ENCODE results near the gene RTKN. TPM values are rescaled to one million over a fixed set of nuclear protein-coding genes. Genes with fewer than 3 reads are reported as not detected.

The RTKN gene
- total RNA-seq, 1 donor = 15.7 TPM

DNA sequence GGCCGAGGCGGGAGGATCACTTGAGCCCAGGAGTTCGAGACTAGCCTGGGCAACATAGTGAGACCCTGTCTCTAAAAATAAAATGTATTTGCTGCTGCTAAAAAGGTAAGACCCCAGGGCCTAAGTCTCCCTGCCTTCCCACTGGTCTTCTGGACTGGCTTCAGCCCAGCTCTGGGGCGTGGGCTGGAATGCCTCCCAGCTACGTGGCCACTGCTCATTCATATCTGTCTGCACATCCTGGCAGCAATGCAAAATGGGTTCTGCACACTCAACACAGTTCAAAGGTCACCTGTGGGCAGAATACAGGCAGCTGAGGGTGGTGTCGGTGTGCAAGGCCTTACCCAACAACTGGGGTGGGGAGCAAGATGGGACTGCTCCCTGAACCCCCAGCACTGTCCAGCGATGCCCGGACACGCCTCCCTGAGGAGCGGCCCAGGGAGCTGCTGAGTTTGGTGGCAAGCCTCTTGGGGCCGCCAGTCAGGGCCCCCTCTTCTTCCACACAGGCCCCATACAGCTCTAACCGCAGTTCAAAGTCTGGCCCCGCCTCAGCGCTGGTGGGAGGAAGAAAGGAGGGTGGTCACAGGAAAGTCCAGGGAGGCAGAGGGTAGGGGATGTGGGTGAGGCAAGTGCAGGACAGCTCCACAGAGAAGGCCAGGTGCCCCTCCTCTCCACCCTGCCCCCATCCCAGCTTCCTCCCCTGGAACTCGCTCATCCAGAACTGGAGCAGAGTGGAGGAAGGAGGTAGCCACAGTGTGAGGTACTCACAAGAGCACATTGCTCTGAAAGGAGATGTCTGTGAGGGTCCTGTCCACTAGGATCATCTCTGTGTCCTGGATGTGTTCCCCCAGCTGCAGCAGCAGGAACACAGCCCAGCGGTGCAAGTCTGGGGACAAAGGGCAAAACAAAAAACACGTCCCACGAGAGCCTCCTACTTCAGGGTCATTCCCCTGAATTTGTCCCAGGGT lies 12.0 kb downstream of the RTKN start:
- DNase-seq (ENCODE audit: low read depth) = no peak
- no peak overlapping the region for H3K4me3 ChIP-seq (ENCODE audit: low read depth, low read length)
- TF ChIP-seq CTCF (IDR thresholded peaks at IDR 0.05; ENCODE audit: insufficient read depth, low read length) = no peak

DNA sequence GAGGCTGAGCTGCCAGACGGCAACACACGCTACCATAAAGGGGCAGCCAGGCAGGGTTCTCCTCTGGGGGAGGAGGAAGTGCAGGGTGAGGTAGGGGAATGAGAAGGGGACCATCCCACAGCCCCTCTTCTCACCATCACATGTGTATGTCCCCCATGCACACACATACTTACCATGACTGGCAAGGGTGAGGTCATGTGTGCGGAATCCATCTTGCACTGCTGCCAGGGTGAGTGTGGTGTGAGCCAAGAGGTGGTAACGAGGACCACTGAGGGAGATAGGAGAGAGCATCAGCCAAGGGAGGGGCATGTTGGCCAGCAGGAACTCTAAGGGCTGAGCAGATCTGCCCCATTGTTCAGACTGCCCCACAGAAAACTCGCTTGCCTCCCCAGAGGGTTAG lies 13.1 kb downstream of the RTKN start:
- no peak for TF ChIP-seq CTCF (IDR thresholded peaks at IDR 0.05; ENCODE audit: insufficient read depth, low read length)
- no peak for DNase-seq (ENCODE audit: low read depth)
- H3K4me3 ChIP-seq (ENCODE audit: low read depth, low read length) = no peak overlapping the region

- no peak overlapping the region for H3K4me3 ChIP-seq (ENCODE audit: low read depth, low read length)
- TF ChIP-seq CTCF (IDR thresholded peaks at IDR 0.05; ENCODE audit: insufficient read depth, low read length) = no peak
- DNase-seq (ENCODE audit: low read depth) = no peak
These were observed 14.2 kb downstream of the RTKN start for GRCh38 chr2:74427551-74427950.

DNA sequence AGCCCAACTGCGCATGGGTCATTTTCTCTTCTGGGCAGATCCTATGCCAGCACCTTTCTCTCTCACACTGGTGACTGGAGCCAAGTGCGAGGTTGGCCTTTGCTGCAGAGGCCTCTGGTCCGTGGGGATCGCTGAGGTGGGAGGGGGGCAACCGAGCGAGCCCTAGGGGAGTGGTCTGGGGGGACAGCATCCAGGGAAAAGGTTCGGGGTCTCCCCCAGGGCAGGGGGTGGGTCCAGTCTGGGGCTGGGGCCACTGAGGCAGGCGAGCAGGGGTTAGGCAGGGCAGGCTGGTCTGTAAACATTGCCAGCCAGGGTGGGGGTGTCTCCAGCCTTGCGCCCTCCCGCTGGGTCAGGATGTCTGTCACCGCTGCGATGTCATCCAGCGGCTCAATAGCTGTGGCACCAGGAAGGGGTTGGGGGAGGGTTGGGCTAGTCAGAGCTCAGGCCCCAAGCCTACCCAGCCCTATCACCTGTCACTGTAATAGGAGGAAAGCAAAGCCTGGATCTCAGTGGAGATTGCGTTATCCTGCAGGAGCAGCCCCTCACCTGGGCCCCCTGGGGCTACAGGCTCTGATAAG lies 15.5 kb downstream of the RTKN start:
- no peak for TF ChIP-seq CTCF (IDR thresholded peaks at IDR 0.05; ENCODE audit: insufficient read depth, low read length)
- no peak for DNase-seq (ENCODE audit: low read depth)
- H3K4me3 ChIP-seq (ENCODE audit: low read depth, low read length) = no peak overlapping the region

DNA sequence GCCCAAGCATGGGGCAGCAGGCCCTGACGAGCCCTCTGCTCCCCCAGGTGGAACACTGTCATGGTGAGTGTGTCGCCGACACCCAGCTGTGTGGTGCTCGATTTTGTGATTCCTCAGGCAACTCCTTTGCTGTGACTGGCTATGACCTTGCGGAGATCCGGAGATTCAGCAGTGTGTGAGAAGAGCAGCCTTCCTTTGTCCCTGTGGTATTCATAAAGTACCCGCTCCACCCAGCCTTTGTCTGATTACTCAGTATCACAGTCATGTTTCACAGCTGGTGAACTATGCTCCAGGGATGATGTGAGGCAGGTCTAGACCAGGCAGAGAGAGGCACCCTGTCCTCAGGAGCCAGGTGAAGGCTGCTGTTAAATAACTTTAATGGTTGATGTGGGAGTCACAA lies 16.2 kb downstream of the RTKN start:
- DNase-seq (ENCODE audit: low read depth) = no peak
- no peak overlapping the region for H3K4me3 ChIP-seq (ENCODE audit: low read depth, low read length)
- no peak for TF ChIP-seq CTCF (IDR thresholded peaks at IDR 0.05; ENCODE audit: insufficient read depth, low read length)

DNA sequence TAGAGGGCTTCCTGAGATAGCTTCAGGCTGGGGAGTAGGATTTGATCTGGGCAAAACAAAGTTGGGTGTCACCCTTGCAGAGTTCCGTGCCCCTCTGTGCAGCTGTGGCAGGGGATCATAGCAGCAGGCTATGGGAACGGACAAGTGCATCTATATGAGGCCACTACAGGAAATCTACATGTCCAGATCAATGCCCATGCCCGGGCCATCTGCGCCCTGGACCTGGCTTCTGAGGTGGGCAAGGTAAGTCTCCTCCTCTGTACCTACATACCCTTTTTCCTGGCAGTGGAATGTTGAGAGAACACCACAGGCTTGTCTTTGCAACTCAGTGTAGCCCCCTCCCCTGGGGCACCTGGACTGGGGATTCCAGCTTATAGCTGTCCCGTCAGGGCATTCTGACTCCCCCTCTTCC lies 16.7 kb downstream of the RTKN start:
- no peak overlapping the region for H3K4me3 ChIP-seq (ENCODE audit: low read depth, low read length)
- no peak for TF ChIP-seq CTCF (IDR thresholded peaks at IDR 0.05; ENCODE audit: insufficient read depth, low read length)
- no peak for DNase-seq (ENCODE audit: low read depth)

Data from fibroblast of the aortic adventitia (primary cell).